Measurements from ENCODE around the gene MRPL24. TPM values are rescaled to one million over a fixed set of nuclear protein-coding genes. Genes with fewer than 3 reads are reported as not detected.

MRPL24 gene
- total RNA-seq, 1 donor: 3.9 TPM

DNA sequence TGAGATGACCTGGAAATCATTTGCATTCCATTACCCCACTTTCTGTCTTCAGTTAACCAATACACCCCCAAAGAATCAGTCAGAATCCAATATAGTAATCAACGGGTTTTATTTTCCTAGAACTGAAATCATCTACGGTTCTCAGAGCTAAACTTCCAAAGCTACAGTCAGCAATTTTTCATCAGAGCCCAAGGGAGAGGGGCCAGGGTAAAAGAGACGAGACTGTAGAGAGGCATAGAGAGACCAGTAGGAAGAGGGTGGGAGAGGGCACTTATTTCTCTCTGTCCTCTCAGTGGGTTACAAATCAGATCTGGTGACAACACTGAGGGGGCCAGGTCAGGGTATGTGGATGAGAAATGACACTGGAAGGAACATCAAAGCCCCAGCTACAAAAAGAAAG, 1.1 kb upstream of the MRPL24 start:
- Histone ChIP-seq H3K4me1 (ENCODE audit: insufficient read depth, low read length) (peaks cover 33% of the 10 kb centered on the region), H3K4me3 (ENCODE audit: low read length) (no peak overlapping the region), H3K27me3 (ENCODE audit: insufficient read depth, low read length) (no peaks in the 10 kb centered on the region), H3K9me3 (ENCODE audit: low read depth, low read length) (no peaks in the 10 kb centered on the region)

DNA sequence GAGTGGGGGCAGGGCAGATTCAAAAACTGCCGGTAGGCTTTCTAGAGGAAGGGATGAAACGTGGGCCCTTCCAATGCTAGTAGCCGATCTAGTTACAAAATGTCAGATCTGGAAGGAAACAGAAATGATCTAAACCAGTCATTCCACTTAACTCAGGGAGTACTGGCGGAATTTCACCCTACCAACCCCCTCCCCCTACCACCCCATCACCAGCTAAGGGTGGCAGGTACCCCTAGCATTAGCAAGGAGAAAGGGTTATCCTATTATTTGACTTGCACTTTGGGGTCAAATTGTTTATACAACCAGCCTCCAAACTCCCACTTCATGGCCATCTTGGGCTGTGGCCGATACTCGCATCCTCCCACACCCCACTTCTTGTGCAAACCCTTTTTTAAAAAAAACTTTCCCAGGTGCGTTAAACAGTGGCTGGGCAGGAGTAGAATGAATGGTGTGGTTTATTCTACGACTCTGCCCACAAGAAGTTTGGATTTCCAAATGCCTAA, 644 bp upstream of the MRPL24 start:
- no peaks in the 10 kb centered on the region for H3K9me3 ChIP-seq (ENCODE audit: low read depth, low read length)
- no peaks in the 10 kb centered on the region for H3K27me3 ChIP-seq (ENCODE audit: insufficient read depth, low read length)
- H3K4me1 ChIP-seq (ENCODE audit: insufficient read depth, low read length): peaks cover 28% of the 10 kb centered on the region
- H3K4me3 ChIP-seq (ENCODE audit: low read length): peak overlapping the region; percentile 12

DNA sequence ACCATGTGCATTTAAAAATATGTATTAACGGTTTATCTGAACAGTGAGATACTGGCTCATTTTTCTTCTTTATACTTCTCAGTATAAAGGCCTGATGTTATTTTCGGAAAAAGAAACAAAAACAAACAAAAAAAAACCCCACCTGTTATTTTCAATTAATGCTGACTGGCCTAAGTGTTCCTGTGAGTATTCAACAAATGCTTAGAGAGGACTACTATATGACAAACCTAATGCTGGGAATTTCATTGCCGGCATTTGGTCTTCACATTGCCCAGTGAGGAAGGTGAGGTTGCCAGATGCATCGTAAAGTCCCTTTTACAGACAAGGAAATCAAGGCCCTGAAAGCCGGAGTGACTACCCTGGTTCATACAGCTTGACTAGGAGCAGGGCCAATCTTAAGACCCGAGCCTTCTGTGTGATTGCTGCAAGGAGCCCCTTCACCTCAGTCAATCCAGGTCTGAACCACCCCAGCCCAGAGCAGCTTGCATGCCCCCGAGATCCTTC, 599 bp downstream of the MRPL24 start:
- H3K4me1 ChIP-seq (ENCODE audit: insufficient read depth, low read length): peaks cover 16% of the 10 kb centered on the region
- H3K4me3 ChIP-seq (ENCODE audit: low read length): peak overlapping the region; percentile 71
- no peaks in the 10 kb centered on the region for H3K9me3 ChIP-seq (ENCODE audit: low read depth, low read length)
- H3K27me3 ChIP-seq (ENCODE audit: insufficient read depth, low read length): no peaks in the 10 kb centered on the region

DNA sequence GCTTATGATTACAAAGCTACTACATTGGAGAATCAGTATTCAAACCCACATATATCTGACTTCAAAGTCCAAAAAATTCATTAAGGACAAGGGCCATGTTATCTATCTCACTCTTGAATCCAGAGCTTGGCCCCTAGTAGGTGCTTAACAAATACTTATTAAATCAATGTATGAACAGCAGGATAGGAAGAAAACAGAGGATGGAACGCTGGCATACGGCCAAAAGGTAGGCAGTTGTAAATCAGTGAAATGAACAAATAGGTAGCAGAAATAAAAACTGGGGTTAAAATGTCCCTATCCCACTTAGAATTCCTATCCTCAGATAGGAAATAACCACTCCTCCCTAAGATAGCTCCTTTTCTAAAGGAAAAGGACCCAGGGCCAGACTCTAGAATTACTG, 2.0 kb downstream of the MRPL24 start:
- Histone ChIP-seq H3K4me3 (ENCODE audit: low read length) (no peak overlapping the region), H3K27me3 (ENCODE audit: insufficient read depth, low read length) (no peaks in the 10 kb centered on the region), H3K9me3 (ENCODE audit: low read depth, low read length) (no peaks in the 10 kb centered on the region), H3K4me1 (ENCODE audit: insufficient read depth, low read length) (peaks cover 16% of the 10 kb centered on the region)

DNA sequence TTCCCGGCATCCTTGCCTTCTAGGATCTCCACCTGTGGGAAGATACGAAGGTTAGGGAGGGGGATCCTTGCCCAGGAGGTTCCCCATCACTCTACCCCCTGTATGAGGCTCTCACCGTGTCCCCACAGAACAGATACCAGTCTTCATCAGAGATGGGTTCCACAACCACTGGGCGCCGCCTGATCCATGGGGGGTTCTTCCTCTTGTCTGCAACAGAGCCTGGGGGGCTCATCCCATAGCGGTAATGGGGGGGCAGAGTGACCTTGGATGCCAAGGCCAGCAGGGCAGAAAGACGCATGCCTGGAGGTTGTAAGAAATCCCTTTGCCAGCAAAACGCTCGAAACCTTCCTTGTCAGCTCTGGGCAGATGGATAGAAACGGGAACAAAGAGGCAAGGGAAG, 2.5 kb downstream of the MRPL24 start:
- Histone ChIP-seq H3K9me3 (ENCODE audit: low read depth, low read length) (no peaks in the 10 kb centered on the region), H3K27me3 (ENCODE audit: insufficient read depth, low read length) (no peaks in the 10 kb centered on the region), H3K4me3 (ENCODE audit: low read length) (no peak overlapping the region), H3K4me1 (ENCODE audit: insufficient read depth, low read length) (peaks cover 16% of the 10 kb centered on the region)

DNA sequence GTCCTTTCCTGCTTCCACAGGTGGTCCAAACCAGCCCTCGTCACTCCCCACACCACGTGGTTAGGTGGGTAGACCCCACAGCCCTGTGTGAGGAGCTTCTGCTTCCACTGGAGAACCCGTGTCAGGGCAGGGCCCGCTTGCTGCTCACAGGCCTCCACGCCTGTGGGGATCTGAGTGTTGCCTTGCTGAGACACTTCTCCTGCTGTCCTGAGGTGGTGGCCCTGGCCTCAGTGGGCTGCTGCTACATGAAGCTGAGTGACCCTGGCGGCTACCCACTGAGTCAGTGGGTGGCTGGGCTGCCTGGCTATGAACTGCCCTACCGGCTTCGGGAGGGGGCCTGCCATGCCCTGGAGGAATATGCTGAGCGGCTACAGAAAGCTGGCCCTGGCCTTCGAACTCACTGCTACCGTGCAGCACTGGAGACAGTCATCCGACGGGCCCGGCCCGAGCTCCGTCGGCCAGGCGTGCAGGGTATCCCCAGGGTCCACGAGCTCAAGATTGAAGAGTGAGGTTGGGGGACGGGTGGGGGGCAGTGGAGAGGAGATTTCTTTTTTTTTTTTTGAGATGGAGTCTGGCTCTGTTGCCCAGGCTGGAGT, 6.8 kb downstream of the MRPL24 start:
- Histone ChIP-seq H3K4me3 (ENCODE audit: low read length) (no peak overlapping the region), H3K4me1 (ENCODE audit: insufficient read depth, low read length) (peaks cover 6% of the 10 kb centered on the region), H3K9me3 (ENCODE audit: low read depth, low read length) (no peaks in the 10 kb centered on the region), H3K27me3 (ENCODE audit: insufficient read depth, low read length) (no peaks in the 10 kb centered on the region)

DNA sequence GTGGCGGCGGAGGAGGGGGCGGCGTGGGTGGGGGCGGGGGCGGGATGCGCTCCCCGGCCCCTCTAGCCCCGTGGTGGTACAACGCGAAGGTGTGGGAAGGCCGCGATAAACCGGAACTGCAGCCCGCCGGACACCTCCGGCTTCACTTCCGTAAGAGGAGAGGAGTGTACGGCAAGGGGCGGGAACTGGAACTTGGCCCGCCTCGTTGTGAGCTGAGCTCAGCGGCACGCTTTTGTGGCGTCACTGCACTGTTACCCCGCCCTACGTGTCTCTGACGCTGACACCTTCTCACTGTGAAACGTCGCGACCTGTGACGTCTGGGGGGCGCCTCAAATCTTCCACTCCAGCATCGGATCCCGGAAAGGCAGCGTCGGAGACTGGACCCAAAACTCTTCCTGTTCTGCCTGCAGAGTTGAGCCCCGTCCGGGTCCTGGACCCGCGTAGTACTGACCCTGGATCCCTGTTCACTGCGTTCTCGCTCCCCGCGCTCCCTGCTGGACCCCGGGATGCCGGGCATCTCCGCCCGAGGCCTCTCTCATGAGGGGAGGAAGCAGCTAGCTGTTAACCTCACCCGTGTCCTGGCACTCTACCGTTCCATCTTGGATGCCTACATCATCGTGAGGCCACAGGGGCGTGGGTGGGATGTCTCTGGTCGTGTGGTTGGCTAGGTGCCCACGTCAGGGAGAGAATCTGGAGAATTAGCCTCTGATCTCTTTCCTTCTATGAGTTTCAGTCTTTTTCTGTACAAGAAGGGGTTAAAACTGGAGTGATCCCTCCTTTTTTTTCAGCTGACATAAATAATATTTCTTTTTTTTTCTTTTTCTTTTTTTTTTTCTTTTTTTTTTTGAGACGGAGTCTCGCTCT, 12.1 kb downstream of the MRPL24 start, which contains the start of gene ISG20L2:
ISG20L2 (minus strand) TSS at position 168 of the 864 bp plus-strand sequence. CDS start 1,114 bp downstream, outside the sequence.
- Histone ChIP-seq H3K9me3 (ENCODE audit: low read depth, low read length) (no peaks in the 10 kb centered on the region), H3K27me3 (ENCODE audit: insufficient read depth, low read length) (no peaks in the 10 kb centered on the region), H3K4me1 (ENCODE audit: insufficient read depth, low read length) (peaks cover 41% of the 10 kb centered on the region), H3K4me3 (ENCODE audit: low read length) (peak within 1 kb of the TSS; percentile 94)

DNA sequence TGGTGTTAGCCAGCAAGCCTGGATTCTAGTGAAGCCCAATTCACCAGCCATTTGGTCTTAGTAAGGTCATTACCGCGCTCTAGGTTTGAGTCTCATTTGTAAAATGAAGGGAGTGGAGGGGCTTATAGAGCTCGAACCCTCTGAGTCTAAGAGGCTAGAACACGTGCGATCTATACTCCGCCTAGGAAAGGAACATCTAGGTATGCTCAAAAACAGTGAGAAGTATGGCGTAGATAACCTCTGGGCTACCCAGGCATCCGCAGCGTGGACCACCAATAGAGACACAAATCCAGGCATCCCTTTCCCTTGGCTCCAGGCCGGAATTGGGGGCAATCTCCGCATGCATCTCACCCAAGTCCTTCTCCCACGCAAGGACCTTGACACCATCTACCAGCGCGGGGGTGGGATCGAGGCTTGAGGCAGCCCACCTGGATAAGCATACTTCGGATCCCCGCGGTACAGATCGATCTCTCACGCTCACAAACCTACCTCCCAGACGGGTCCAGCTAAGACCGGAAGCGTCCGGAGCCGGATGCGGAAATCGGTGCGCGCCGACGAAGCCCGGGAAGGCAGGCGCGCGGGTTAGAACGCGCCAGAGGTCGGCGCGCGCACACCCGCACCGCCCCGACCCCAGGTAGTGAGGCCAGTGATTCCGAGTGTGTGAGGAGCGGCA, 12.8 kb downstream of the MRPL24 start, which contains the start of gene METTL25B:
METTL25B (plus strand) TSS at position 544 of the 673 bp plus-strand sequence. CDS start 636 bp downstream, outside the sequence.
- Histone ChIP-seq H3K4me3 (ENCODE audit: low read length) (peak within 1 kb of the TSS; percentile 94), H3K4me1 (ENCODE audit: insufficient read depth, low read length) (peaks cover 41% of the 10 kb centered on the region), H3K9me3 (ENCODE audit: low read depth, low read length) (no peaks in the 10 kb centered on the region), H3K27me3 (ENCODE audit: insufficient read depth, low read length) (no peaks in the 10 kb centered on the region)

DNA sequence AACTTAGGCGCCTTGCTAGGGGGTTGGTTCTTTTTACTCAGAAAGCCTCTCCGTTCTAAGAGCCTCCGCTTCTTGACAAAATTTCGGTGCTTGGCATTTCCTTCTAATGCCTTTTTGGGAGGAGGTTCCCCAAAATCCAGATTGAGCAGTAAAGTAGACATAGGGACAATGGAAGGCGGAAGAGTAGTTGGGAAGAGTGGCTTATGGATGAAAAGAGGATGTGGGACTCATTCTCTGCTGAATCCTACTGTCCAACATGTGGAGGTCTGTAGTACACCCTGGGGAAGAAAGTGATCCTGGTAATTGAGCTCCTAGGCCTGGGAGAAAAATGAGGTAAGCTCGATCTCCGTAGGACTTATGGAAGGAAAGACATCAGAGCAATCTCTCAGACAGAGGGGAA, 13.4 kb downstream of the MRPL24 start:
- H3K4me3 ChIP-seq (ENCODE audit: low read length): peak overlapping the region; percentile 94
- H3K4me1 ChIP-seq (ENCODE audit: insufficient read depth, low read length): peaks cover 41% of the 10 kb centered on the region

DNA sequence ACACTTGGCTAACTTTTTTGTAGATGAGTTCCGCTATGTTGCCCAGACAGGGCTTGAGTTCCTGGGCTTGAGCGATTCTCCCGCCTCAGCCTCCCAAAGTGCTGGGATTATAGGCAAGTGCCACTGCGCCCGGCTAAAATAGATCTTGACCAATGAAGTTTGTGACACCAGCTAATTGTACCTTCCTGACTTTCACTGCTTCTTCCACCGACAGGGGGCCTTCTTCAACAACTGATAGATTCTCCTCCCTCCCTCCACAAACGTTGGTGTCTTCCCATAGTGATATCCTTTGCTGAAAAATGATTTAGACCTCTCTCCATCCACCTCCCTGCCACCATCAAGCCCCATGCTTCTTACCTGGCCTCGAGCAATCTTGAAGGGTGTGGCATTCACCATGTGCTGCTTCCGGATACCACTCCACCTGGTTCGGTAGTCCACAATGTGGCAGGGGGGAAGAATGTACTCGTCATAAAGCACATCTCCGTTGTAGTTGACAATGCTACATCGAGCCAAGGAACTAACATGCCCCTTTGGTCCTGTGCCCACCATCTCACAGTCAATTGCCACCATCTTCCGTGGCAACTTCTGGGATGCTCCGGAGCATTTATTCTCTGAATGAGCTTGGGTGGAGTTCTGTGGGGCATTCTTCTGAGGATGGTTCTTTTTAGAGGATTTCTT, 14.2 kb downstream of the MRPL24 start:
- Histone ChIP-seq H3K4me3 (ENCODE audit: low read length) (no peak overlapping the region), H3K27me3 (ENCODE audit: insufficient read depth, low read length) (no peaks in the 10 kb centered on the region), H3K4me1 (ENCODE audit: insufficient read depth, low read length) (peaks cover 41% of the 10 kb centered on the region), H3K9me3 (ENCODE audit: low read depth, low read length) (no peaks in the 10 kb centered on the region)

More for the DNA sequence above, 13.4 kb downstream of the MRPL24 start:
- Histone ChIP-seq H3K9me3 (ENCODE audit: low read depth, low read length) (no peaks in the 10 kb centered on the region), H3K27me3 (ENCODE audit: insufficient read depth, low read length) (no peaks in the 10 kb centered on the region)

DNA sequence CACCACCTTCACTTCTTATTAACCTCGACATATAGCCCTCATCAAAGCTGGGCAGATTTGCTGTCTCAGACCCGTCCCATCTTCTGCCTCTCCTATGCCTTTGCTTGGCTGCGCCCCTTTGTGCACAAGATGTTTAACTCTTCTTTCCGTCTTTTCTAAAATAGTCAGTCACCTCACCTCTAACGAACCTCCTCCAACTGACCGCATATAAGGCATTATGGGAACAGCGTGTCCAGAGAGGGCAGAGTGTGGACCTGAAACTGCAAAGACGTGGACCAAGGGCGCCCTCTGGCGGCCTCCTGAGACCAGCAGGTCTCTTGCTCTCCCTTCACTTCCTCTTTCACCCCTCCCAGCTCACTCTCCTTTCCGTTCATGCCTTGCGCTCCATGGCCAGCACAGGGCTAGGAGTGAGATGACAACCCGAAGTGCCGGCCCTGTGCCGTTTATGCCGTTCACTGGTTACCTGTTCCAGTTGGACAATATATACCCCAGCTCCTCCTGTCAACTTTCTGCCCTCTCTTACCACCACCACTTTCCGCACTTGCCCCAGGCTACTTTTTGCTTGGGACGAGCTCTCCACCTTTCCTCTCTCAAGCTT, 15.1 kb downstream of the MRPL24 start:
- H3K4me3 ChIP-seq (ENCODE audit: low read length): peak overlapping the region; percentile 14
- peaks cover 41% of the 10 kb centered on the region for H3K4me1 ChIP-seq (ENCODE audit: insufficient read depth, low read length)

DNA sequence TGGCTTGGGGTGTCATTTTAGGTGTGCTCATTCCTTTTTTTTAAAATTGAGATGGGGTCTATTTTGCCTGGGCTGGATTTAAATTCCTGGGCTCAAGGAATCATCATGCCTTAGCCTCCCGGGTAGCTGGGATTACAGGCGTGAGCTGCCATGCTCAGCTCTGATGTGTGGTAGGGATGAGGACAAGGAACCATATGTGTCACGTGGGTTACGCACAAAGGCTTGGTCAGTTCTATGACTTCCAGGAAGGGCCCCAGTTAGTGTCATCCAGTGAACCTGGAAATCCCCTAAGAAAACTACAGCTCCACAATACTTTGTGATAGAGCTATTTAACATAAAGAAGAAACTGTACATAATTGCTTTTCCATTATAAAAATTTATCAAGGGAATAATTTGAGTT, 19.4 kb downstream of the MRPL24 start:
- H3K27me3 ChIP-seq (ENCODE audit: insufficient read depth, low read length): no peaks in the 10 kb centered on the region
- peaks cover 18% of the 10 kb centered on the region for H3K4me1 ChIP-seq (ENCODE audit: insufficient read depth, low read length)
- H3K9me3 ChIP-seq (ENCODE audit: low read depth, low read length): no peaks in the 10 kb centered on the region
- no peak overlapping the region for H3K4me3 ChIP-seq (ENCODE audit: low read length)

More for the DNA sequence above, 15.1 kb downstream of the MRPL24 start:
- H3K9me3 ChIP-seq (ENCODE audit: low read depth, low read length): no peaks in the 10 kb centered on the region
- no peaks in the 10 kb centered on the region for H3K27me3 ChIP-seq (ENCODE audit: insufficient read depth, low read length)

DNA sequence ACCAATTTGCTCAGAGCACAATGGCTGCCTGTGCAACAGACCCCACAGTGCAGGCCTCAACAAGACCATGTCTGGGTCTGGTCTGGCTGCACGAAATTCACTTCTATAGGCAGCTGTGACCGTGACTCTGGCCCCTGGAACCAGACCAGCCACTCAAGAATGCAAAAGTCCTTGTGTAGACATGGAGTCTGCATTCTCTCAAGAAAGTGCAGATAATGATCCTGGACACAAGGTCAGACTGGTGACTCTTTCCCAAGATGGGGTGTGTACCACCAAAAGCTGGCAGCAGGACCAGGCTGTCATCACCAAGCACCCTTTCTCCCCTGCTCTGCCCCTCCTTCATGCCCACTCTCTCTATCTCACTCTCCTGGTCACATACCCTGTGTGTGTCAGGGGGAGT, 19.8 kb downstream of the MRPL24 start:
- H3K4me3 ChIP-seq (ENCODE audit: low read length): no peak overlapping the region
- H3K4me1 ChIP-seq (ENCODE audit: insufficient read depth, low read length): peaks cover 14% of the 10 kb centered on the region
- no peaks in the 10 kb centered on the region for H3K9me3 ChIP-seq (ENCODE audit: low read depth, low read length)
- no peaks in the 10 kb centered on the region for H3K27me3 ChIP-seq (ENCODE audit: insufficient read depth, low read length)

DNA sequence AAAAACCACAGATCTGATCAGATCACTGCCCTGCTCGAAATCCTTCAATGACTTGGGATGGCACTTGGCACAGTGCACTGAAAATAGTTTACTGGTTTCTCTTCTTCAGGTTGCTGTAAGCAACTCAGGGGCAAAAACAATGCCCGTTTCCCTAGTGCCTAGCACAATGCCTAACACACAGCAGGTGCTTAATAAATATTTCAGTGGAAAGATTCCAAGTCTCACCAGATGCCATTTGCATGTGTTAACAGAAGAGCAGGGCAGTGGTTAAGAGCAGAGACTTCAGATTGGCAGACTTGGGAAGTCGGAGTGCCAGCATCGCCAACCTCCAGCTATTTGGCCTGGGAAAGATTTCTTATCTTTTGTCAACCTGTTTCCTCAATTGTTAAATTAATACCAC, 23.5 kb downstream of the MRPL24 start:
- no peaks in the 10 kb centered on the region for H3K4me1 ChIP-seq (ENCODE audit: insufficient read depth, low read length)
- H3K4me3 ChIP-seq (ENCODE audit: low read length): no peak overlapping the region
- no peaks in the 10 kb centered on the region for H3K9me3 ChIP-seq (ENCODE audit: low read depth, low read length)
- no peaks in the 10 kb centered on the region for H3K27me3 ChIP-seq (ENCODE audit: insufficient read depth, low read length)

Data from mononuclear cell (primary cell).